Upper lobe of left lung (tissue), 6 donors: Measurements from ENCODE around the gene APOL2. TPM values are rescaled to one million over a fixed set of nuclear protein-coding genes. Genes with fewer than 3 reads are reported as not detected.
"Not testable (repeated sequence)": the region's sequence is repeated elsewhere in the genome, so short reads cannot be mapped to it uniquely, and the experiment has no call there.

Experiments used
- ATAC-seq, 2 donors: fragments of 200-7000 bp; cut with Tn5 transposase; one replicate each; pipeline ENCODE4 v1.9.1; 2022; ENCODE audit warnings: mild to moderate bottlenecking in 2 of 2, moderate library complexity in 2 of 2; ENCODE audit not compliant: low FRiP score in 2 of 2
- DNase-seq, 2 donors: peaks; one replicate each; pipeline ENCODE4 v3.0.0-alpha.2; 2019 to 2020
- H3K27ac ChIP-seq, 4 donors: fragments of 200-600 bp; sonication (generic); one replicate each; pipeline ENCODE4 v1.5.1; 2016 to 2019
- H3K27me3 ChIP-seq, 4 donors: fragments of 200-600 bp; sonication (generic); one replicate each; pipeline ENCODE4 v1.5.1; 2017 to 2019
- H3K36me3 ChIP-seq, 4 donors: fragments of 200-600 bp; sonication (generic); one replicate each; pipeline ENCODE4 v1.5.1; 2016 to 2019
- H3K4me1 ChIP-seq, 4 donors: fragments of 200-600 bp; sonication (generic); one replicate each; pipeline ENCODE4 v1.5.1; 2018 to 2019
- H3K4me3 ChIP-seq, 4 donors: fragments of 200-600 bp; sonication (generic); one replicate each; pipeline ENCODE4 v1.5.1; 2017 to 2019; ENCODE audit warnings: mild to moderate bottlenecking in 2 of 4, moderate library complexity in 1 of 4
- H3K9me3 ChIP-seq, 4 donors: fragments of 200-600 bp; sonication (generic); one replicate each; pipeline ENCODE4 v1.5.1; 2018 to 2019
- EP300 ChIP-seq, 4 donors: sonication (generic); formaldehyde crosslinking; IDR thresholded peaks; one replicate each; pipeline ENCODE4 v1.5.1; 2017; ENCODE audit warnings: antibody characterized with exemption in 4 of 4, control low read depth in 2 of 4
- POLR2A ChIP-seq, 4 donors: fragments of 450-650 bp; IDR thresholded peaks; one replicate each; pipeline ENCODE4 v1.5.1; 2016 to 2017; ENCODE audit warnings: antibody characterized with exemption in 4 of 4, mild to moderate bottlenecking in 2 of 4
- POLR2AphosphoS5 ChIP-seq, 2 donors: sonication (generic); formaldehyde crosslinking; IDR thresholded peaks; one replicate each; pipeline ENCODE4 v1.5.1; 2017; ENCODE audit warnings: antibody characterized with exemption in 2 of 2
- WGBS, 2 donors: methylation state at CpG; one replicate each; pipeline ENCODE4 v1.1.5; 2017 to 2018; 5-methylcytosine and 5-hydroxymethylcytosine counted together
- total RNA-seq, 6 donors: library from RNA; depleted of rRNA in 4 of 6; stranded (reverse); fragments of >200 nt in 4 of 6; gene quantifications; one replicate each; pipeline versions ENCODE4 v1.1.0 to v1.2.1, GENCODE V29; 2016 to 2021
- TF ChIP-seq, protein P1 (sequence below), 6 experiments: fragments of 450-650 bp in 4 of 6; fragments of 200-600 bp in 2 of 6; sonication (generic) in 2 of 6; IDR thresholded peaks; one replicate each; pipeline ENCODE4 v1.5.1; 2016 to 2019; ENCODE audit warnings: antibody characterized with exemption in 6 of 6
- donor health status: DM: no; HTN: no; CAD: no; lungs with moderate emphysema.
- donor health status: DM: no; HTN: yes; CAD: no; lungs with severe emphysema.

Gene APOL2
- total RNA-seq, 6 donors from 2014 or later, result 32.8 to 76.5 (median 52.6) TPM

DNA sequence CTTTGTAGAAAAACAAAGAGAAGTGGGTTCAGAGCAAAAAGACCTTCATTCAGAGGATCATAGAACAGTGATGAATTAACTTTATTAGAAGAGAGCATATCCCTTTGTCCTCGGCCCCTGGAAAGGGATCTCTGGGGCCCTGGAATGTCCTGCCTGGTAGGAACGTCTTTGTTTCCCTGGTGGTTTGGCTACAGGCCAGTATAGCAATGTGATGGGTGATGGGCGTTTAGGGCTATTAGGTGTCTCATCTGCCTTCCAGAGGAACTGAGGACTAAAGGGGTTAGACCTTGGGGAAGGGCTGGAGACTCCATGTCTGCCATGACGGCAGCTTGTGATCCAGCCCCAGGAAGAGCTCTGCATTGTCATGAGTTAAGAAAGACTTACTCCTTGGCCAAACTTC lies 46.8 kb downstream of the APOL2 start:
- Histone ChIP-seq H3K27ac (no peak overlapping the region), H3K36me3 (no peaks in the 10 kb centered on the region), H3K27me3 (no peaks in the 10 kb centered on the region), H3K4me3 (no peak overlapping the region), H3K9me3 (no peaks in the 10 kb centered on the region), H3K4me1 (peaks cover 12 to 17% (median 14%) of the 10 kb centered on the region in 4 donors)
- ATAC-seq (no peak), DNase-seq (no peak)
- TF ChIP-seq, protein P1, sequence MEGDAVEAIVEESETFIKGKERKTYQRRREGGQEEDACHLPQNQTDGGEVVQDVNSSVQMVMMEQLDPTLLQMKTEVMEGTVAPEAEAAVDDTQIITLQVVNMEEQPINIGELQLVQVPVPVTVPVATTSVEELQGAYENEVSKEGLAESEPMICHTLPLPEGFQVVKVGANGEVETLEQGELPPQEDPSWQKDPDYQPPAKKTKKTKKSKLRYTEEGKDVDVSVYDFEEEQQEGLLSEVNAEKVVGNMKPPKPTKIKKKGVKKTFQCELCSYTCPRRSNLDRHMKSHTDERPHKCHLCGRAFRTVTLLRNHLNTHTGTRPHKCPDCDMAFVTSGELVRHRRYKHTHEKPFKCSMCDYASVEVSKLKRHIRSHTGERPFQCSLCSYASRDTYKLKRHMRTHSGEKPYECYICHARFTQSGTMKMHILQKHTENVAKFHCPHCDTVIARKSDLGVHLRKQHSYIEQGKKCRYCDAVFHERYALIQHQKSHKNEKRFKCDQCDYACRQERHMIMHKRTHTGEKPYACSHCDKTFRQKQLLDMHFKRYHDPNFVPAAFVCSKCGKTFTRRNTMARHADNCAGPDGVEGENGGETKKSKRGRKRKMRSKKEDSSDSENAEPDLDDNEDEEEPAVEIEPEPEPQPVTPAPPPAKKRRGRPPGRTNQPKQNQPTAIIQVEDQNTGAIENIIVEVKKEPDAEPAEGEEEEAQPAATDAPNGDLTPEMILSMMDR (IDR thresholded peaks at IDR 0.05), result no peak
- no peak for TF ChIP-seq POLR2AphosphoS5 (IDR thresholded peaks at IDR 0.05)
- TF ChIP-seq EP300 (IDR thresholded peaks at IDR 0.05), result no peak
- no peak for TF ChIP-seq POLR2A (IDR thresholded peaks at IDR 0.05)
- 51 to 58% methylated on average over 3 to 4 of the region's 4 CpGs for WGBS, 2 donors

DNA sequence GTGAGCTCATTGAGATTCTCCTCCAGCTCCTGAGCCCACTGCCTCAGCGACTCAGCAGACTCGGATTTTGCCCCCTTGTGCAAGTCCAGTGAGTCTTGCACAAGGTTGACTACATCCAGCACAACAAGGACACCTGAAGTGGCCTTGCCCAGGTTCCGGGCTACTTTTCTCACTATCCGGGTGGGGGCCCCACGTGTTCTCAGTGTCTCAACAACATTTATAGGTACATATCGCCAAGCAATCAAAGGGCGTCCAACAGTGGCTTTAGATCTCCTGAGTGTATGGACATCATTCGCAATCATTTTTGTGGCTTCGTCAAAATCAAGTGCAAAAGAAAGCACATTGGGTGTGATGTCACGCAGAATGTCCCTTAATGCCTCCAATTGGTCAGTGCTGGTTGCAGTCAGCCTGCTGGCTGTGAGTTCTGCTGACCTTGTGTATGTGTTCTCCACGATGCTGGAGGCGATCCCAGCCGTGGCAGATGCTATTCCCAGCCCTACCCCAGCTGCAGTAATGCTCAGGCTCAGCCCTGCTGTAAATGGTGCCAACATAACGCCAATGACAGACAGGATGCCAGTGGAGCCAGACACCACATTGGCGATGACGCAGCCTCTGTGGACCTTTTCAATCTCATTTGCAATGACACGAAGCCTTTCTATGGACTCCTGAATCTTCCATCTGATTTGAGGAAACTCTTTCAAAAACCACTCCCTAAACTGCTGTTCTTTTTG lies 48.1 kb downstream of the APOL2 start:
- Histone ChIP-seq H3K27ac (no peak overlapping the region), H3K27me3 (no peaks in the 10 kb centered on the region), H3K4me3 (no peak overlapping the region), H3K4me1 (peaks cover 3 to 5% (median 3%) of the 10 kb centered on the region in 4 donors), H3K9me3 (no peaks in the 10 kb centered on the region), H3K36me3 (no peaks in the 10 kb centered on the region)
- DNase-seq (no peak), ATAC-seq (peak in 1 of 2 donors; percentile 81)
- WGBS, 2 donors, result 69 to 77% methylated on average over 16 to 17 of the region's 17 CpGs
- TF ChIP-seq POLR2AphosphoS5 (IDR thresholded peaks at IDR 0.05), result no peak
- TF ChIP-seq, protein P1 (IDR thresholded peaks at IDR 0.05), result no peak
- no peak for TF ChIP-seq POLR2A (IDR thresholded peaks at IDR 0.05)
- TF ChIP-seq EP300 (IDR thresholded peaks at IDR 0.05), result no peak

DNA sequence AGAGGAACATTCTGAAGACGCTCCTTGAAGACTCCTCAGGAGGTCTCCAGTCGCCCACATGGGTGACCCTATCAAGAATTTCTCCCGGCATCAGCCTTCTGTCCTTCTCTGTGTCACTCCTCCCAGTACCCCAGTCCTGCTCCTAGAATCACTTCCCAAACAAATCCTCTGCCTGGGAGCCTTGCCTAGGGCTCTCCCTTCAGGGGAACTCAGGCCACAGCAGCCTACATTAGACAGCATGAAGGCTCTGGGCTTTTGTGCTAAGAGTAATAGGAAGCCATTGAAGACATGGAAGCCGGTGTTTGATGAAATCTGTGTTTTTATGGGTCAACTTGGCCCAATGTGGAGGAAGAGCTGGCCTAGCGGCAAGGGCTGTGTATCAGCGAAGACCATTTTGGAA lies 51.5 kb downstream of the APOL2 start:
- not testable (repeated sequence) for H3K4me3 ChIP-seq, H3K27ac ChIP-seq, H3K9me3 ChIP-seq, ATAC-seq, DNase-seq, H3K36me3 ChIP-seq, H3K27me3 ChIP-seq, H3K4me1 ChIP-seq
- 97 to 100% methylated on average over 3 of the region's 6 CpGs for WGBS, 2 donors

DNA sequence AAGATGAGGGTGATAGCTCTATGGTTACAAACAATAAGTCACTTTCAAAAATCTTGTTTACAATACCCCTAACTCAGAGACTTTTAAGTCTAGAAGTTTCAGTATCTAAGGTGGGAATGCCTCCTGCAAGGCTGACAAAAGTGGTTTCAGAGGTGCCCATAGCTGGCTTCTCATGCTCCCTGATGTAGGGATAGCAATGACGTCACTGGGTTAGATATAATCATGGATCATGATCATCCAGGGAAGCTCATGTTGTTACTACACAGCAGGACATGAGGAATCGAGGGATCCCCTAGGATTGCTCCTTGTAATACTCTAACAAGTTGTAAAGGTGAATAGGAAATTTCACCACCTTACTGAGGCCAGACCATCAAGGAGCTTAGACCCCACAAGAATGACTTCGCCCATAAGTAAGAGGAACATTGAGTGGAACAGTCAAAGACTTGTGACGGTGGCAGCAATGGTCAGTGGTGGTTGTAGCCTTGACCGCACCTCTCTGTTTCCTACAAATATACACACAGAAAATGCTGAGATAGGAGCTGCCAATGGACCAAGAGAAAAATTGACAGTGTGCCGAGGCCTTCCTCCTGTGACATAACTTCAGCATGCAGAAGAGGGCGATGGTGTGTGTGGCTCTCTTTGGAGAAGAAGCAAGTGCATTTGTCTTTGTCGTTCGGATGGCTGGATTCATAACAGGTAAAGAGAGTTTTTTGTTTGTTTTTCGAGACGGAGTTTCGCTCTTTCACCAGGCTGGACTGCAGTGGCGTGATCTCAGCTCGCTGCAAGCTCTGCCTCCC lies 53.3 kb downstream of the APOL2 start:
- ATAC-seq (no peak), DNase-seq (no peak)
- TF ChIP-seq POLR2AphosphoS5 (IDR thresholded peaks at IDR 0.05) (no peak), EP300 (IDR thresholded peaks at IDR 0.05) (no peak), POLR2A (IDR thresholded peaks at IDR 0.05) (no peak)
- TF ChIP-seq, protein P1 (IDR thresholded peaks at IDR 0.05), result no peak
- Histone ChIP-seq H3K4me3 (no peak overlapping the region), H3K27ac (no peak overlapping the region), H3K9me3 (no peaks in the 10 kb centered on the region), H3K4me1 (peaks cover 0 to 6% (median 0%) of the 10 kb centered on the region in 4 donors), H3K27me3 (no peaks in the 10 kb centered on the region), H3K36me3 (no peaks in the 10 kb centered on the region)
- 85 to 86% methylated on average over 14 of the region's 14 CpGs for WGBS, 2 donors

DNA sequence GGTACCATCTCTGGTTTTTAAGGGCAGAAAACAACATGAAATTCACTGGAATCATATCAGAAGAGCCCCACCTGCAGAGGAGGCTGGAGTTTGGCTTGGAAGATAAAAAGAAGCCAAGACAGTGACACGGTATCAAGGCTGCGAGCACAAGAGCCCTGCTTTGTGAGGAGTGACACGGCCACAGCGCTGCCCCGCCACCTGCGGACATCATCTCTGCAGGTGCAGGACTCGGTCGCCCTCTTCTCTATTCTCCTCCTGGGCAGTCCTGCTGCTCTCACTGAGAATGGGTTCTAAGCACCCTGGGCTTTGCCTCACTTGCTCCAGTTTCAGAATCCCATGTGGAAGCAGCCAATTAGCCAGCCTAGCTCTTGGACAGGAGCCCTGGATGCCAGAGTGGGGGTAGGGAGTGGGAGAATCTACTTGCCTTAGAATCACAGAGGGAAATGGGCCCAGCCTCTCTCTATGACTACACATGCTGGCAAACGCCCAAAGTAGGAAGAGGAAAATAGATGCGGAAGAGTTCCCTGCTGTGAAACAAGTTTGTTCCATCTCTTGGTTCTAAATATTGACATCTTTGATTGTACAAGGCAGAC lies 54.8 kb downstream of the APOL2 start:
- Histone ChIP-seq H3K4me3 (no peak overlapping the region), H3K27ac (no peak overlapping the region), H3K9me3 (no peaks in the 10 kb centered on the region), H3K27me3 (no peaks in the 10 kb centered on the region), H3K36me3 (no peaks in the 10 kb centered on the region), H3K4me1 (peaks cover 0 to 9% (median 2%) of the 10 kb centered on the region in 4 donors)
- no peak for TF ChIP-seq POLR2A (IDR thresholded peaks at IDR 0.05)
- TF ChIP-seq, protein P1 (IDR thresholded peaks at IDR 0.05), result no peak
- no peak for TF ChIP-seq EP300 (IDR thresholded peaks at IDR 0.05)
- no peak for TF ChIP-seq POLR2AphosphoS5 (IDR thresholded peaks at IDR 0.05)
- DNase-seq, result no peak
- no peak for ATAC-seq
- WGBS, 2 donors, result 78 to 82% methylated on average over 10 of the region's 10 CpGs
